Measurements from ENCODE around the gene RAI1.

RAI1 gene

GRCh38 chr17:17725752-17726457 is 44.6 kb downstream of the RAI1 start:
- DNase-seq: no peak
- intact Hi-C loops (cut with DNase I): loop anchor here (5.0 kb wide), 1 partner anchor 44 kb away; the partner anchor contains the start of gene RAI1

GRCh38 chr17:17726458-17727060 is 45.3 kb downstream of the RAI1 start:
- no peak for DNase-seq
- intact Hi-C loops (cut with DNase I): loop anchor here (5.0 kb wide), 1 partner anchor 44 kb away; the partner anchor contains the start of gene RAI1

- intact Hi-C loops (cut with DNase I): loop anchor here (5.0 kb wide), 1 partner anchor 45 kb away; the partner anchor contains the start of gene RAI1
These were observed 45.9 kb downstream of the RAI1 start for GRCh38 chr17:17727111-17727659.

GRCh38 chr17:17728146-17728545 is 46.9 kb downstream of the RAI1 start:
- DNase-seq: no peak

More at GRCh38 chr17:17727111-17727659, 45.9 kb downstream of the RAI1 start:
- no peak for DNase-seq

GRCh38 chr17:17728550-17729251 is 47.4 kb downstream of the RAI1 start:
- DNase-seq: no peak
- intact Hi-C loops (cut with DNase I): loop anchor here (5.0 kb wide), 1 partner anchor 46 kb away; the partner anchor contains the start of gene RAI1

More at GRCh38 chr17:17728146-17728545, 46.9 kb downstream of the RAI1 start:
- intact Hi-C loops (cut with DNase I): loop anchor here (5.0 kb wide), 1 partner anchor 46 kb away; the partner anchor contains the start of gene RAI1

- intact Hi-C loops (cut with DNase I): loop anchor here (5.0 kb wide), 1 partner anchor 47 kb away; the partner anchor contains the start of gene RAI1
- peak in 2 of 10 donors; percentile 30 to 42 for DNase-seq
These were observed 48.5 kb downstream of the RAI1 start for GRCh38 chr17:17729620-17730249.

- intact Hi-C loops (cut with DNase I): no loop called here
- DNase-seq: no peak
These were observed 49.1 kb downstream of the RAI1 start for GRCh38 chr17:17730250-17730935.

GRCh38 chr17:17732444-17732843 is 51.2 kb downstream of the RAI1 start:
- intact Hi-C loops (cut with DNase I): no loop called here
- no peak for DNase-seq

GRCh38 chr17:17732892-17733670 is 51.8 kb downstream of the RAI1 start:
- DNase-seq: peak in 1 of 10 donors; percentile 82
- intact Hi-C loops (cut with DNase I): no loop called here

GRCh38 chr17:17736205-17737183 is 55.2 kb downstream of the RAI1 start:
- DNase-seq: no peak
- intact Hi-C loops (cut with DNase I): no loop called here

- intact Hi-C loops (cut with DNase I): no loop called here
- no peak for DNase-seq
These were observed 57.0 kb downstream of the RAI1 start for GRCh38 chr17:17737961-17738894.

- DNase-seq: peak in 5 of 10 donors; percentile 29 to 90 (median 56)
- intact Hi-C loops (cut with DNase I): no loop called here
These were observed 57.6 kb downstream of the RAI1 start for GRCh38 chr17:17738901-17739300.

GRCh38 chr17:17739388-17740066 is 58.3 kb downstream of the RAI1 start:
- intact Hi-C loops (cut with DNase I): loop anchor here (5.0 kb wide), 1 partner anchor 38 kb away; no protein-coding TSS in a partner anchor
- peak; percentile 42 to 97 (median 68) for DNase-seq

- intact Hi-C loops (cut with DNase I): loop anchor here (5.0 kb wide), 1 partner anchor 37 kb away; no protein-coding TSS in a partner anchor
- DNase-seq: peak in 1 of 10 donors; percentile 61
These were observed 59.5 kb downstream of the RAI1 start for GRCh38 chr17:17740615-17741348.

Measured in posterior cingulate gyrus (tissue), 11 donors.